ENCODE measurements around the gene MBD6. TPM values are rescaled to one million over a fixed set of nuclear protein-coding genes. Genes with fewer than 3 reads are reported as not detected.
"Not testable (repeated sequence)": the region's sequence is repeated elsewhere in the genome, so short reads cannot be mapped to it uniquely, and the experiment has no call there.

The MBD6 gene
- total RNA-seq, 4 donors from 2014 or later: 36.6 to 155 (median 51.0) TPM

- TF ChIP-seq, protein P1, sequence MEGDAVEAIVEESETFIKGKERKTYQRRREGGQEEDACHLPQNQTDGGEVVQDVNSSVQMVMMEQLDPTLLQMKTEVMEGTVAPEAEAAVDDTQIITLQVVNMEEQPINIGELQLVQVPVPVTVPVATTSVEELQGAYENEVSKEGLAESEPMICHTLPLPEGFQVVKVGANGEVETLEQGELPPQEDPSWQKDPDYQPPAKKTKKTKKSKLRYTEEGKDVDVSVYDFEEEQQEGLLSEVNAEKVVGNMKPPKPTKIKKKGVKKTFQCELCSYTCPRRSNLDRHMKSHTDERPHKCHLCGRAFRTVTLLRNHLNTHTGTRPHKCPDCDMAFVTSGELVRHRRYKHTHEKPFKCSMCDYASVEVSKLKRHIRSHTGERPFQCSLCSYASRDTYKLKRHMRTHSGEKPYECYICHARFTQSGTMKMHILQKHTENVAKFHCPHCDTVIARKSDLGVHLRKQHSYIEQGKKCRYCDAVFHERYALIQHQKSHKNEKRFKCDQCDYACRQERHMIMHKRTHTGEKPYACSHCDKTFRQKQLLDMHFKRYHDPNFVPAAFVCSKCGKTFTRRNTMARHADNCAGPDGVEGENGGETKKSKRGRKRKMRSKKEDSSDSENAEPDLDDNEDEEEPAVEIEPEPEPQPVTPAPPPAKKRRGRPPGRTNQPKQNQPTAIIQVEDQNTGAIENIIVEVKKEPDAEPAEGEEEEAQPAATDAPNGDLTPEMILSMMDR (IDR thresholded peaks at IDR 0.05): no peak
- TF ChIP-seq POLR2AphosphoS5 (IDR thresholded peaks at IDR 0.05) (no peak), EP300 (IDR thresholded peaks at IDR 0.05; ENCODE audit: low read depth) (no peak), POLR2A (IDR thresholded peaks at IDR 0.05) (no peak)
- 94% methylated on average over 5 to 11 of the region's 11 CpGs for WGBS, 2 donors (ENCODE audit: low coverage in 1 of 2)
- no peaks in the 10 kb centered on the region for H3K27me3 ChIP-seq
- H3K9me3 ChIP-seq: no peaks in the 10 kb centered on the region
- peaks cover 0 to 45% (median 21%) of the 10 kb centered on the region in 4 donors for H3K36me3 ChIP-seq
- in situ Hi-C loops (cut with MboI; ENCODE audit: low pct_ligation_motif_present in 1 of 4, low pct_unique_long_range_greater_than_20kb in 1 of 4, low sequenced_read_pairs in 3 of 4) (no loop called here), intact Hi-C loops (cut with DNase I; ENCODE audit: low total_unique reads) (no loop called here)
- DNase-seq: no peak
- no peak overlapping the region for H3K27ac ChIP-seq
- H3K4me3 ChIP-seq: no peak overlapping the region
- no peaks in the 10 kb centered on the region for H3K4me1 ChIP-seq
Measured at GRCh38 chr12:57500213-57500612, 22.4 kb upstream of the MBD6 start.

DNA sequence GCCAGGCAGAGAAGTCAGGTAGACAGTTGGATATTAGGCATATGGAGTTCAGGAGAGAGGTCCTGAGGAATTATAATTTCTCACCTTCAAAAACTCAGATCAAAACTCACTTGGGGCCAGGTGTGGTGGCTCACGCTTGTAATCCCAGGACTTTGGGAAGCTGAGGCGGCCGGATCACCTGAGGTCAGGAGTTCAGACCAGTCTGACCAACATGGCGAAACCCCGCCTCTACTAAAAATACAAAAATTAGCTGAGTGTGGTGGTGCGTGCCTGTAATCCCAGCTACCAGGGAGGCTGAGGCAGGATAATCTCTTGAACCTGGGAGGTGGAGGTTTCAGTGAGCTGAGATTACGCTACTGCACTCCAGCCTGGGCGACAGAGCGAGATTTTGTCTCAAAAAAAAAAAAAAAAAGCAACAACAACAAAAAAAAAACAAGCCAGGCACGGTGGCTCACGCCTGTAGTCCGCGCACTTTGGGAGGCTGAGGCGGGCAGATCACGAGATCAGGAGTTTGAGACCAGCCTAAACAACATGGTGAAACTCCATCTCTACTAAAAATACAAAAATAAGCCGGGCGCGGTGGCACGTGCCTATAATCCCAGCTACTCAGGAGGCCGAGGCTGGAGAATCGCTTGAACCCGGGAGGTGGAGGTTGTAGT, 20.2 kb upstream of the MBD6 start:
- H3K27ac ChIP-seq; H3K9me3 ChIP-seq; H3K4me1 ChIP-seq; in situ Hi-C loops (cut with MboI; ENCODE audit: low pct_ligation_motif_present in 1 of 4, low pct_unique_long_range_greater_than_20kb in 1 of 4, low sequenced_read_pairs in 3 of 4); H3K4me3 ChIP-seq; intact Hi-C loops (cut with DNase I; ENCODE audit: low total_unique reads); DNase-seq; H3K27me3 ChIP-seq: not testable (repeated sequence)
- H3K36me3 ChIP-seq: peaks cover 0 to 57% (median 29%) of the 10 kb centered on the region in 4 donors
- WGBS, 2 donors (ENCODE audit: low coverage in 1 of 2): 97% methylated on average over 18 to 22 of the region's 22 CpGs

DNA sequence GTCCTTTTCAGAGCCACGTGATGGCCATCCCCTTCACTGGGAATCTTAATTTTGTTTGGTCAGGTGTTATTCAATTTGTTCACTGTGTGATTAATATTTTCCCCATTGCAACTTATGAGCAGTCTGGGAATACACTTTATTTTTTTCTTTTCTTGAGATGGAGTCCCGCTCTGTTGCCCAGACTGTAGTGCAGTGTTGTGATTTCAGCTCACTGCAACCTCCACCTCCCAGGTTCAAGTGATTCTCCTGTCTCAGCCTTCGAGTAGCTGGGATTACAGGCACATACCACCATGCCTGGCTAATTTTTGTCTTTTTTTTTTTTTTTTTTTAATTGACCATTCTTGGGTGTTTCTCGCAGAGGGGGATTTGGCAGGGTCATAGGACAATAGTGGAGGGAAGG, 16.1 kb upstream of the MBD6 start:
- intact Hi-C loops (cut with DNase I; ENCODE audit: low total_unique reads); DNase-seq; H3K9me3 ChIP-seq; H3K4me1 ChIP-seq; H3K27me3 ChIP-seq; H3K4me3 ChIP-seq; H3K27ac ChIP-seq; in situ Hi-C loops (cut with MboI; ENCODE audit: low pct_ligation_motif_present in 1 of 4, low pct_unique_long_range_greater_than_20kb in 1 of 4, low sequenced_read_pairs in 3 of 4): not testable (repeated sequence)
- H3K36me3 ChIP-seq: peaks cover 0 to 54% (median 19%) of the 10 kb centered on the region in 4 donors
- WGBS, 2 donors (ENCODE audit: low coverage in 1 of 2): 75 to 93% methylated on average over 3 to 4 of the region's 4 CpGs

DNA sequence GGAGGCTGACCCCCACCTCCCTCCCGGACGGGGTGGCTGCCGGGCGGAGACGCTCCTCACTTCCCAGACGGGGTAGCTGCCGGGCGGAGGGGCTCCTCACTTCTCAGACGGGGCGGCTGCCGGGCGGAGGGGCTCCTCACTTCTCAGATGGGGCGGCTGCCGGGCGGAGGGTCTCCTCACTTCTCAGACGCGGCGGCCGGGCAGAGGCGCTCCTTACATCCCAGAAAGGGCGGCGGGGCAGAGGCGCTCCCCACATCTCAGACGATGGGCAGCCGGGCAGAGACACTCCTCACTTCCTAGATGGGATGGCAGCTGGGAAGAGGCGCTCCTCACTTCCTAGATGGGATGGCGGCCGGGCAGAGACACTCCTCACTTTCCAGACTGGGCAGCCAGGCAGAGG, 14.8 kb upstream of the MBD6 start:
- H3K36me3 ChIP-seq: peaks cover 0 to 60% (median 21%) of the 10 kb centered on the region in 4 donors
- DNase-seq; H3K27me3 ChIP-seq; H3K27ac ChIP-seq; H3K9me3 ChIP-seq; in situ Hi-C loops (cut with MboI; ENCODE audit: low pct_ligation_motif_present in 1 of 4, low pct_unique_long_range_greater_than_20kb in 1 of 4, low sequenced_read_pairs in 3 of 4); intact Hi-C loops (cut with DNase I; ENCODE audit: low total_unique reads); H3K4me1 ChIP-seq; H3K4me3 ChIP-seq: not testable (repeated sequence)
- WGBS, 2 donors (ENCODE audit: low coverage in 1 of 2): 99% methylated on average over 20 of the region's 28 CpGs; no CpG with 5 or more reads in 1 of the 2 donors

- in situ Hi-C loops (cut with MboI; ENCODE audit: low pct_ligation_motif_present in 1 of 4, low pct_unique_long_range_greater_than_20kb in 1 of 4, low sequenced_read_pairs in 3 of 4) (no loop called here), intact Hi-C loops (cut with DNase I; ENCODE audit: low total_unique reads) (no loop called here)
- Histone ChIP-seq H3K36me3 (peaks cover 0 to 43% (median 16%) of the 10 kb centered on the region in 4 donors), H3K9me3 (no peaks in the 10 kb centered on the region), H3K27me3 (no peaks in the 10 kb centered on the region), H3K4me1 (no peaks in the 10 kb centered on the region), H3K27ac (no peak overlapping the region), H3K4me3 (no peak overlapping the region)
- no peak for DNase-seq
- WGBS, 2 donors (ENCODE audit: low coverage in 1 of 2): 100% methylated on average over 4 of the region's 4 CpGs; no CpG with 5 or more reads in 1 of the 2 donors
- no peak for TF ChIP-seq POLR2A (IDR thresholded peaks at IDR 0.05)
- TF ChIP-seq EP300 (IDR thresholded peaks at IDR 0.05; ENCODE audit: low read depth): no peak
- TF ChIP-seq, protein P1 (IDR thresholded peaks at IDR 0.05): no peak
- no peak for TF ChIP-seq POLR2AphosphoS5 (IDR thresholded peaks at IDR 0.05)
Measured at GRCh38 chr12:57511161-57511560, 11.5 kb upstream of the MBD6 start.
